T-helper 17 cell (primary cell): ENCODE results near the gene CFAP54. TPM values are rescaled to one million over a fixed set of nuclear protein-coding genes. Genes with fewer than 3 reads are reported as not detected.

Experiments
- ATAC-seq: fragments of 150-1000 bp; cut with Tn5 transposase; 2 replicates; pipeline ENCODE4 v1.10.0; 2021; ENCODE audit warnings: mild to moderate bottlenecking, moderate library complexity
- DNase-seq, 3 donors: peaks; one replicate each; pipeline versions ENCODE4 v3.0.0 to v3.0.0-alpha.2; 2020 to 2021
- H3K9me3 ChIP-seq: one replicate; pipeline ENCODE4 v1.7.0; 2013; ENCODE audit warnings: low read length, mild to moderate bottlenecking; ENCODE audit not compliant: control insufficient read depth, poor library complexity, severe bottlenecking
- H3K27ac Mint-ChIP-seq: one replicate; pipeline ENCODE4 v1.8.0; 2022; ENCODE audit warnings: mild to moderate bottlenecking, moderate library complexity, mixed read lengths
- H3K27me3 Mint-ChIP-seq: one replicate; pipeline ENCODE4 v1.8.0; 2022; ENCODE audit warnings: mixed read lengths
- H3K36me3 Mint-ChIP-seq: one replicate; pipeline ENCODE4 v1.8.0; 2022; ENCODE audit warnings: low read depth, mixed read lengths
- H3K4me1 Mint-ChIP-seq: one replicate; pipeline ENCODE4 v1.8.0; 2022; ENCODE audit warnings: mild to moderate bottlenecking, mixed read lengths
- H3K4me3 Mint-ChIP-seq: one replicate; pipeline ENCODE4 v1.8.0; 2022; ENCODE audit warnings: mild to moderate bottlenecking, moderate library complexity, mixed read lengths
- total RNA-seq, 4 donors: library from RNA in 2 of 4; stranded (reverse) in 2 of 4; gene quantifications; one replicate each; pipeline ENCODE4 v1.2.3 and lab custom pipeline; 2022 to 2026

The CFAP54 gene
- total RNA-seq, 2 donors from 2014 or later: 1.2 to 1.3 TPM

- no peaks in the 10 kb centered on the region for H3K36me3 Mint-ChIP-seq
- ATAC-seq: no peak
- H3K4me3 Mint-ChIP-seq: no peak overlapping the region
- no peaks in the 10 kb centered on the region for H3K9me3 ChIP-seq
- no peak for DNase-seq
- H3K4me1 Mint-ChIP-seq: no peaks in the 10 kb centered on the region
- H3K27me3 Mint-ChIP-seq: peaks cover 28% of the 10 kb centered on the region
- H3K27ac Mint-ChIP-seq: no peak overlapping the region
These were observed 372.9 kb downstream of the CFAP54 start for GRCh38 chr12:96862326-96862725.

- no peak for ATAC-seq
- Mint-ChIP-seq H3K27ac (no peak overlapping the region), H3K4me1 (no peaks in the 10 kb centered on the region), H3K36me3 (no peaks in the 10 kb centered on the region), H3K27me3 (peaks cover 35% of the 10 kb centered on the region), H3K4me3 (no peak overlapping the region)
- DNase-seq: no peak
- H3K9me3 ChIP-seq: no peaks in the 10 kb centered on the region
These were observed 375.0 kb downstream of the CFAP54 start for GRCh38 chr12:96864335-96864734.

- Mint-ChIP-seq H3K4me1 (no peaks in the 10 kb centered on the region), H3K27ac (no peak overlapping the region), H3K27me3 (peaks cover 42% of the 10 kb centered on the region), H3K4me3 (no peak overlapping the region), H3K36me3 (no peaks in the 10 kb centered on the region)
- H3K9me3 ChIP-seq: no peaks in the 10 kb centered on the region
- ATAC-seq (no peak), DNase-seq (no peak)
These were observed 377.6 kb downstream of the CFAP54 start for GRCh38 chr12:96866801-96867590.

GRCh38 chr12:96870946-96871345, 381.6 kb downstream of the CFAP54 start:
- ATAC-seq: no peak
- no peak overlapping the region for H3K4me3 Mint-ChIP-seq
- no peaks in the 10 kb centered on the region for H3K9me3 ChIP-seq
- H3K36me3 Mint-ChIP-seq: no peaks in the 10 kb centered on the region
- DNase-seq: no peak
- no peaks in the 10 kb centered on the region for H3K4me1 Mint-ChIP-seq
- peaks cover 41% of the 10 kb centered on the region for H3K27me3 Mint-ChIP-seq
- no peak overlapping the region for H3K27ac Mint-ChIP-seq

- Mint-ChIP-seq H3K4me1 (no peaks in the 10 kb centered on the region), H3K27me3 (peaks cover 55% of the 10 kb centered on the region), H3K4me3 (no peak overlapping the region), H3K27ac (no peak overlapping the region), H3K36me3 (no peaks in the 10 kb centered on the region)
- ATAC-seq (no peak), DNase-seq (no peak)
- H3K9me3 ChIP-seq: no peaks in the 10 kb centered on the region
These were observed 383.6 kb downstream of the CFAP54 start for GRCh38 chr12:96872961-96873360.

- H3K9me3 ChIP-seq: no peaks in the 10 kb centered on the region
- no peak overlapping the region for H3K4me3 Mint-ChIP-seq
- DNase-seq (no peak), ATAC-seq (no peak)
- no peaks in the 10 kb centered on the region for H3K4me1 Mint-ChIP-seq
- H3K27me3 Mint-ChIP-seq: peaks cover 55% of the 10 kb centered on the region
- H3K27ac Mint-ChIP-seq: no peak overlapping the region
- no peaks in the 10 kb centered on the region for H3K36me3 Mint-ChIP-seq
These were observed 384.8 kb downstream of the CFAP54 start for GRCh38 chr12:96874211-96874610.

- no peaks in the 10 kb centered on the region for H3K9me3 ChIP-seq
- no peaks in the 10 kb centered on the region for H3K4me1 Mint-ChIP-seq
These were observed 387.6 kb downstream of the CFAP54 start for GRCh38 chr12:96876966-96877365.

GRCh38 chr12:96878704-96879103, 389.3 kb downstream of the CFAP54 start:
- no peaks in the 10 kb centered on the region for H3K9me3 ChIP-seq
- DNase-seq (no peak), ATAC-seq (no peak)
- H3K27ac Mint-ChIP-seq: no peak overlapping the region
- H3K4me3 Mint-ChIP-seq: no peak overlapping the region
- peaks cover 49% of the 10 kb centered on the region for H3K27me3 Mint-ChIP-seq
- H3K4me1 Mint-ChIP-seq: no peaks in the 10 kb centered on the region
- H3K36me3 Mint-ChIP-seq: no peaks in the 10 kb centered on the region

More at GRCh38 chr12:96876966-96877365, 387.6 kb downstream of the CFAP54 start:
- no peak overlapping the region for H3K27ac Mint-ChIP-seq
- H3K36me3 Mint-ChIP-seq: no peaks in the 10 kb centered on the region
- H3K4me3 Mint-ChIP-seq: no peak overlapping the region
- DNase-seq (no peak), ATAC-seq (no peak)
- H3K27me3 Mint-ChIP-seq: peaks cover 55% of the 10 kb centered on the region

- H3K27ac Mint-ChIP-seq: no peak overlapping the region
- no peaks in the 10 kb centered on the region for H3K36me3 Mint-ChIP-seq
- H3K4me1 Mint-ChIP-seq: no peaks in the 10 kb centered on the region
- no peak overlapping the region for H3K4me3 Mint-ChIP-seq
- no peaks in the 10 kb centered on the region for H3K9me3 ChIP-seq
- DNase-seq (no peak), ATAC-seq (no peak)
- peaks cover 49% of the 10 kb centered on the region for H3K27me3 Mint-ChIP-seq
These were observed 389.9 kb downstream of the CFAP54 start for GRCh38 chr12:96879301-96879700.

GRCh38 chr12:96880220-96880619, 390.8 kb downstream of the CFAP54 start:
- H3K27ac Mint-ChIP-seq: no peak overlapping the region
- H3K4me1 Mint-ChIP-seq: no peaks in the 10 kb centered on the region
- no peak overlapping the region for H3K4me3 Mint-ChIP-seq
- no peak for ATAC-seq
- H3K9me3 ChIP-seq: no peaks in the 10 kb centered on the region
- H3K27me3 Mint-ChIP-seq: peaks cover 42% of the 10 kb centered on the region
- H3K36me3 Mint-ChIP-seq: no peaks in the 10 kb centered on the region
- DNase-seq: no peak

- H3K4me3 Mint-ChIP-seq: no peak overlapping the region
- DNase-seq (no peak), ATAC-seq (no peak)
- no peaks in the 10 kb centered on the region for H3K9me3 ChIP-seq
- peaks cover 33% of the 10 kb centered on the region for H3K27me3 Mint-ChIP-seq
- H3K27ac Mint-ChIP-seq: no peak overlapping the region
- no peaks in the 10 kb centered on the region for H3K4me1 Mint-ChIP-seq
- no peaks in the 10 kb centered on the region for H3K36me3 Mint-ChIP-seq
These were observed 392.2 kb downstream of the CFAP54 start for GRCh38 chr12:96881608-96882007.

- no peak for DNase-seq
- ATAC-seq: no peak
- Mint-ChIP-seq H3K27ac (no peak overlapping the region), H3K4me3 (no peak overlapping the region), H3K4me1 (no peaks in the 10 kb centered on the region), H3K27me3 (peaks cover 26% of the 10 kb centered on the region), H3K36me3 (peaks cover 2% of the 10 kb centered on the region)
- no peaks in the 10 kb centered on the region for H3K9me3 ChIP-seq
These were observed 393.5 kb downstream of the CFAP54 start for GRCh38 chr12:96882862-96883261.

GRCh38 chr12:96883571-96883970, 394.2 kb downstream of the CFAP54 start:
- no peaks in the 10 kb centered on the region for H3K9me3 ChIP-seq
- peaks cover 19% of the 10 kb centered on the region for H3K27me3 Mint-ChIP-seq
- H3K36me3 Mint-ChIP-seq: peaks cover 2% of the 10 kb centered on the region
- H3K4me3 Mint-ChIP-seq: no peak overlapping the region
- H3K4me1 Mint-ChIP-seq: no peaks in the 10 kb centered on the region
- no peak for ATAC-seq
- DNase-seq: no peak
- H3K27ac Mint-ChIP-seq: no peak overlapping the region

- Mint-ChIP-seq H3K4me1 (peaks cover 3% of the 10 kb centered on the region), H3K4me3 (no peak overlapping the region), H3K36me3 (peaks cover 7% of the 10 kb centered on the region), H3K27ac (no peak overlapping the region), H3K27me3 (peaks cover 38% of the 10 kb centered on the region)
- ATAC-seq: no peak
- no peak for DNase-seq
- H3K9me3 ChIP-seq: no peaks in the 10 kb centered on the region
These were observed 397.8 kb downstream of the CFAP54 start for GRCh38 chr12:96886998-96887677.
